ENCODE results near the gene GNGT2. TPM values are rescaled to one million over a fixed set of nuclear protein-coding genes. Genes with fewer than 3 reads are reported as not detected.
A peak's percentile ranks its signal among the peaks of the same experiment; 100 is the strongest.

The GNGT2 gene
- 1 to 10 TPM in 8 of 10 donors, under 1 TPM in 2; 0.50 to 1.8 (median 1.2) TPM for polyA plus RNA-seq (ENCODE audit: insufficient read length in 10 of 10)
- long read RNA-seq, donor 1: 0 reads
- long read RNA-seq, donor 2: 0 reads
- long read RNA-seq, donor 3: 0 reads
- long read RNA-seq, donor 4: 0 reads
- long read RNA-seq, donor 5, partial matches to known transcripts: 0 of 1 reads
- long read RNA-seq, donor 5, other reads (novel, unspliced or antisense): 0 of 1 reads
- long read RNA-seq, donor 6: 0 reads
- long read RNA-seq, donor 7: 0 reads
- long read RNA-seq, donor 8: 0 reads
- long read RNA-seq, donor 9: 0 reads

GRCh38 chr17:49210158-49211029 is at the start of gene GNGT2, which contains the start of gene ABI3:
Gene GNGT2, minus strand, starts transcription at chr17:49210574. Its CDS starts 3,152 bp downstream, at chr17:49207422.
Gene ABI3, plus strand, starts transcription at chr17:49210707. Its CDS starts 18 bp downstream, at chr17:49210725.
- DNase-seq: peak in 1 of 3 donors; percentile 69

- no peak for DNase-seq
These were observed 49.3 kb upstream of the GNGT2 start for GRCh38 chr17:49259663-49260010.

GRCh38 chr17:49258394-49258793 is 48.0 kb upstream of the GNGT2 start:
- DNase-seq: no peak

- no peak for DNase-seq
These were observed 44.8 kb upstream of the GNGT2 start for GRCh38 chr17:49255125-49255524.

GRCh38 chr17:49254066-49254465 is 43.7 kb upstream of the GNGT2 start:
- no peak for DNase-seq

- DNase-seq: no peak
These were observed 41.8 kb upstream of the GNGT2 start for GRCh38 chr17:49252148-49252695.

GRCh38 chr17:49249890-49250522 is 39.6 kb upstream of the GNGT2 start:
- DNase-seq: no peak

- peak in 2 of 3 donors; percentile 48 to 51 for DNase-seq
These were observed 39.0 kb upstream of the GNGT2 start for GRCh38 chr17:49249292-49249794.

GRCh38 chr17:49247944-49248343 is 37.6 kb upstream of the GNGT2 start:
- DNase-seq: no peak

- DNase-seq: no peak
These were observed 34.5 kb upstream of the GNGT2 start for GRCh38 chr17:49244839-49245238.

GRCh38 chr17:49242813-49243212 is 32.4 kb upstream of the GNGT2 start:
- no peak for DNase-seq

- DNase-seq: no peak
These were observed 31.5 kb upstream of the GNGT2 start for GRCh38 chr17:49241692-49242397.

- no peak for DNase-seq
These were observed 30.7 kb upstream of the GNGT2 start for GRCh38 chr17:49241040-49241439.

- DNase-seq: no peak
These were observed 30.2 kb upstream of the GNGT2 start for GRCh38 chr17:49240619-49241018.

- no peak for DNase-seq
These were observed 29.6 kb upstream of the GNGT2 start for GRCh38 chr17:49239963-49240362.

GRCh38 chr17:49235896-49236295 is 25.5 kb upstream of the GNGT2 start:
- DNase-seq: no peak

GRCh38 chr17:49234509-49235080 is 24.2 kb upstream of the GNGT2 start:
- no peak for DNase-seq

GRCh38 chr17:49231563-49231894 is 21.2 kb upstream of the GNGT2 start:
- DNase-seq: peak in 1 of 3 donors; percentile 0

GRCh38 chr17:49230636-49231562 is 20.5 kb upstream of the GNGT2 start, which contains the start of gene PHOSPHO1:
Gene PHOSPHO1, minus strand, starts transcription at chr17:49230787. Its CDS starts 4,096 bp downstream, at chr17:49226691.
- DNase-seq: peak; percentile 71 to 92 (median 85)

Data from muscle of back (tissue), 13 donors.